GM18499 (cell line): ENCODE data around the gene ROBO4.

Source experiments
- ATAC-seq: cut with Tn5 transposase; IDR thresholded peaks from one replicate; pipeline ENCODE4 v1.9.1; 2021; ENCODE audit warnings: moderate number of reproducible peaks; ENCODE audit not compliant: insufficient read depth, unreplicated experiment

ROBO4 gene

GRCh38 chr11:124859171-124859570 is 38.5 kb downstream of the ROBO4 start:
- no peak for ATAC-seq

GRCh38 chr11:124846070-124846673 is 51.5 kb downstream of the ROBO4 start:
- no peak for ATAC-seq

- no peak for ATAC-seq
Measured at GRCh38 chr11:124844664-124845079, 53.0 kb downstream of the ROBO4 start.

GRCh38 chr11:124843616-124843910 is 54.1 kb downstream of the ROBO4 start:
- ATAC-seq = no peak

- ATAC-seq = no peak
Measured at GRCh38 chr11:124842305-124842704, 55.4 kb downstream of the ROBO4 start.

- no peak for ATAC-seq
Measured at GRCh38 chr11:124841840-124842239, 55.8 kb downstream of the ROBO4 start.

- ATAC-seq = no peak
Measured at GRCh38 chr11:124841201-124841600, 56.5 kb downstream of the ROBO4 start.

GRCh38 chr11:124840666-124841065 is 57.0 kb downstream of the ROBO4 start:
- no peak for ATAC-seq

GRCh38 chr11:124839972-124840621 is 57.6 kb downstream of the ROBO4 start:
- no peak for ATAC-seq

GRCh38 chr11:124839128-124839971 is 58.3 kb downstream of the ROBO4 start:
- no peak for ATAC-seq

GRCh38 chr11:124838805-124839127 is 58.9 kb downstream of the ROBO4 start:
- ATAC-seq = no peak

GRCh38 chr11:124837491-124837856 is 60.2 kb downstream of the ROBO4 start:
- peak; percentile 22 for ATAC-seq

GRCh38 chr11:124835918-124836317 is 61.7 kb downstream of the ROBO4 start:
- no peak for ATAC-seq

- no peak for ATAC-seq
Measured at GRCh38 chr11:124834526-124835180, 63.0 kb downstream of the ROBO4 start.
